ENCODE data around the gene PNKP.

PNKP gene

DNA sequence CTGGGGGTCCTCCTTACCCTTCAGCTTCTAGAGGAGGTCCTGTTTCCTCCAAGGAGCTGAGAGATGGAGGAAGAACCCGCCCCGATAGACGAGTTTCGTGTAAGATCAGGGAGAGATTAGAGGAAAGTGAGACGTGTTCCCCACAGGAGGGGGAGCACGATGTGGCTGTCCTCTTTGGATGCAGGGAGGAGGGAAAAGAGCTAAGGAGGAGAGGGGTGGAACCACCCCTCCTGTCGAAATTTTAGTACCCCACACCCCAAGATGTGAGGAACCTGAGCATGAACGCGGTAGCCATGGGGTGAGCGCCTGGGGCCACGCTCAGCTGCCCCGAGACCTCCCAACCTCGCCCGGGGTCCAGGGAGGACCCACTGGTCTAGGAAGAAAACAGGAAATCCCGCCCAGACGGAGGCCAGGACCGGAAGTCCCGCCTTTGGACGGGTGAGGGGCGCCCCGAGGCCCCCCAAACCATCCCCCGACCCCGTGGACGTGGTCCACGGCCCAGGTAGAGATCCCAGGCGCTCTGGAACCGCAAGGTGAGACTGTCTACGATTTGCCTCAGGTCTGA, 8.6 kb upstream of the PNKP start:
- no peak for DNase-seq (ENCODE audit: low spot score)
- TF ChIP-seq CTCF (IDR thresholded peaks at IDR 0.05; ENCODE audit: extremely low read depth, insufficient read depth, missing control alignments) = no peak
- in situ Hi-C loops (cut with MboI; ENCODE audit: low pct_unique_long_range_greater_than_20kb, low sequenced_read_pairs, unreplicated experiment) = no loop called here

DNA sequence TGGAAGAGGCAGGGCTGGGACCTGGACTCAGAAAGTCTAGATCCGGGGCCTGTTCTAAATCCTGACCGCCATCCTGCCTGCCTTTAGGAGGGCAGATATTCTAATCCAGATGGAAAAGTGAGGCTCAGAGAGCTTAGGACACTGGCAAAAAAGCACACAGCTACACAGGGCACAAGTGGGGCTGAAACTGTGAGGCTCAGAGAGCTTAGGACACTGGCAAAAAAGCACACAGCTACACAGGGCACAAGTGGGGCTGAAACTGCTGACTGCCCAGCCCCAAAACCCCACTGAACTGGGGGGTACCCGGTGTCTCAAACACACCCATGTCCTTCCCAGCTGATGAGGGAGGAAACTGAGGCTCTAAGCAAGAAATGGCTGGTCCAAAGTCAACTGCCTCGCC, 7.8 kb upstream of the PNKP start:
- TF ChIP-seq CTCF (IDR thresholded peaks at IDR 0.05; ENCODE audit: extremely low read depth, insufficient read depth, missing control alignments) = no peak
- in situ Hi-C loops (cut with MboI; ENCODE audit: low pct_unique_long_range_greater_than_20kb, low sequenced_read_pairs, unreplicated experiment) = no loop called here
- no peak for DNase-seq (ENCODE audit: low spot score)

- no peak for TF ChIP-seq CTCF (IDR thresholded peaks at IDR 0.05; ENCODE audit: extremely low read depth, insufficient read depth, missing control alignments)
- in situ Hi-C loops (cut with MboI; ENCODE audit: low pct_unique_long_range_greater_than_20kb, low sequenced_read_pairs, unreplicated experiment) = no loop called here
- no peak for DNase-seq (ENCODE audit: low spot score)
These were observed 7.3 kb upstream of the PNKP start for GRCh38 chr19:49874503-49875157.

- in situ Hi-C loops (cut with MboI; ENCODE audit: low pct_unique_long_range_greater_than_20kb, low sequenced_read_pairs, unreplicated experiment) = no loop called here
- no peak for TF ChIP-seq CTCF (IDR thresholded peaks at IDR 0.05; ENCODE audit: extremely low read depth, insufficient read depth, missing control alignments)
These were observed 6.5 kb upstream of the PNKP start for GRCh38 chr19:49873834-49874233.

GRCh38 chr19:49873129-49873521, 5.7 kb upstream of the PNKP start:
- no peak for DNase-seq (ENCODE audit: low spot score)
- no peak for TF ChIP-seq CTCF (IDR thresholded peaks at IDR 0.05; ENCODE audit: extremely low read depth, insufficient read depth, missing control alignments)
- in situ Hi-C loops (cut with MboI; ENCODE audit: low pct_unique_long_range_greater_than_20kb, low sequenced_read_pairs, unreplicated experiment) = no loop called here

More at GRCh38 chr19:49873834-49874233, 6.5 kb upstream of the PNKP start:
- DNase-seq (ENCODE audit: low spot score) = no peak

- in situ Hi-C loops (cut with MboI; ENCODE audit: low pct_unique_long_range_greater_than_20kb, low sequenced_read_pairs, unreplicated experiment) = no loop called here
- no peak for TF ChIP-seq CTCF (IDR thresholded peaks at IDR 0.05; ENCODE audit: extremely low read depth, insufficient read depth, missing control alignments)
- no peak for DNase-seq (ENCODE audit: low spot score)
These were observed 5.1 kb upstream of the PNKP start for GRCh38 chr19:49872245-49873128.
